CD4-positive, alpha-beta T cell treated with Interferon alpha-2 for 1 hour (primary cell): Measurements from ENCODE around the gene IRF8.

Source experiments
- DNase-seq, 2 donors: peaks; one replicate each; pipeline ENCODE4 v3.0.0-alpha.2; 2020 to 2022

Gene IRF8

GRCh38 chr16:85963753-85964285 lies 64.9 kb downstream of the IRF8 start:
- no peak for DNase-seq

GRCh38 chr16:85965125-85965524 lies 66.2 kb downstream of the IRF8 start:
- DNase-seq, result no peak

GRCh38 chr16:85967111-85967510 lies 68.1 kb downstream of the IRF8 start:
- DNase-seq, result no peak

- DNase-seq, result no peak
These were observed 69.3 kb downstream of the IRF8 start for GRCh38 chr16:85968041-85968920.

GRCh38 chr16:85969159-85969558 lies 70.2 kb downstream of the IRF8 start:
- DNase-seq, result no peak

- DNase-seq, result no peak
These were observed 70.6 kb downstream of the IRF8 start for GRCh38 chr16:85969591-85969990.

GRCh38 chr16:85970016-85970733 lies 71.2 kb downstream of the IRF8 start:
- DNase-seq, result no peak

- DNase-seq, result no peak
These were observed 71.8 kb downstream of the IRF8 start for GRCh38 chr16:85970738-85971137.
